Epithelial cell of esophagus (primary cell): ENCODE measurements around the gene SEMA4D.

Experiments used
- DNase-seq: peaks from one replicate; pipeline ENCODE4 v3.0.0; 2010; ENCODE audit warnings: low read depth
- H3K4me3 ChIP-seq: 2 replicates; pipeline ENCODE4 v1.5.1; 2011; ENCODE audit warnings: mild to moderate bottlenecking, low read length, control low read depth
- CTCF ChIP-seq: IDR thresholded peaks from 2 replicates; pipeline ENCODE4 v1.5.1; 2011; ENCODE audit warnings: low read depth, mild to moderate bottlenecking, low read length, control low read depth, inconsistent platforms; ENCODE audit not compliant: insufficient read depth; ENCODE audit errors: missing control alignments

The SEMA4D gene

GRCh38 chr9:89366711-89367110, 131.2 kb downstream of the SEMA4D start:
- TF ChIP-seq CTCF = no peak
- no peak for DNase-seq
- H3K4me3 ChIP-seq = no peak overlapping the region

DNA sequence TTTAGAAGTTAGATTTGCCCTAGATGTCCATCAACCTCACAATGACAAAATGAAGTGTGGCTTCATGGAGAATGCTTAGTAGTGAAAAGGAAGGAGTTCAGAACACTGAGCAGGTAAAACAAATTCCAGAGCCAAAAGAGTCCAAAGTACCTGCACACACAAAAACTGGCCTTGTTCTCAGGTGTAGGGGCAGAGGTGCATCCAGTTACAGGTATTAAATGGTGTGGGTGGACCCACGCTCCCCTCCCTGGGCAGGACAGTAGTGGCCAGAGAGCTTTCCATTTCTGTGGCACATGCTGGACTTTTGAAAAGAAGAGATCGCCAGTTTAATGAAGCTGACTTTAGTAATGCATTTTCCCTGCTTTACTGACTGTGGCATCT, 132.4 kb downstream of the SEMA4D start:
- no peak overlapping the region for H3K4me3 ChIP-seq
- DNase-seq = no peak
- TF ChIP-seq CTCF = no peak

DNA sequence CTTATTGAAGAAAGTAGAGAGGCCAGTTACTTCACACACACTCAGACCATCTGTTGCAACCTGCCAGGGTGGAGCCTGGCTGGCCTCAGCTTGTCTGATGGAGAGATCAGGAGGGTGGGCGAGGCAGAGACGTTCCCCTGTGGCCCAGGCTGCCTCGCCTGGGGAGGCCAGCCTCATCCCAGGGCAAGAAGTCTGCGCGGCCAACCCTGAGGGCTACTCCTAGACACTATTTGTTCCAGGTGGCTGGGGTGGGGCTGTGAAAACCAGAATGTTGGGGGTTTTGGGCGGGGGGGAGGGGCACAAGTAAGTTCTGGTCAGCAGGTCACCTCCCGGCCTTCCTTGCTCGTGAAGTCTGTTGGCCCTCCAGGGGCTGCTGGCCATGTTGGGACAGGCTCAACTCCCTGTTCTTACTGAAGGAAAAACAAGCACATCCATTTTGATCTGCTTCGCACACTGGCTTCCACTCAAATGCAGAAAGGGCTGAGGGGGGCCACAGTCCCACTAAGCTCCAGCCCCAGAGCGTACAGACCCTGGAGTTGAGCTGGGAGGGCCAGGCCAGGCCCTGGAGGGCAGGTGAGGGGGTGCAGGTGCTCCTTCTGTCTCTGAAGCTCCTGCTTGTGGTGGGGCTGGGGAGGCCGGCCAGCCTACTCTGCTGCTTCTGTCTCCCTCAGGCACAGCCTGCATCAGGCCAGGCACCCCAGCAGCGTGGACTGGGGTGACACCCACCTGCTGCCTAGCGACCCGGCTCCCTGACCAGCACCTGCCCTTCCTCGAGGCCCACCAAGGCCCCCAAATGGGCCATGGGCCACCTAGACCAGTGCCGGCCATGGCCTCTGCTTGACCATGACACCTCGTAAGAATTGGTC, 133.0 kb downstream of the SEMA4D start:
- no peak overlapping the region for H3K4me3 ChIP-seq
- peak; percentile 55 for DNase-seq
- no peak for TF ChIP-seq CTCF

GRCh38 chr9:89363921-89364665, 133.8 kb downstream of the SEMA4D start:
- H3K4me3 ChIP-seq = no peak overlapping the region
- TF ChIP-seq CTCF = no peak
- no peak for DNase-seq

DNA sequence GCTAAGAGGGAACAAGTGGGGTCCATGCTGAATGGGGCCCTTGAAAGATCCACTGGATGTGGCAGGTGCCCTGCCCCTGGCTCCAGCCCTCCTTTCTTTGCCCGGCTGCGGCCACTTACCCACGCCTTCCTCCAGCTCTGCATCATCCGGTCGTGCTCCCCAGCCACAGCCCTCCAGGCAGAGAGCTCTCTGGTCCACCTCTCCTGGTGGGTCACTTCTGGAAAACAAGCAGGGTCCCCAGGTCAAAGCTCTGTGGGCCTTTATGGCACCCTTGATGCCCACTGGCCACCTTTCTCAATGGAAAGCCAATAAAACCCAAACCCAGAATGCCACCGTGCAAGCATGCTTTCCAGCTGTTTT, 134.6 kb downstream of the SEMA4D start:
- TF ChIP-seq CTCF = no peak
- no peak overlapping the region for H3K4me3 ChIP-seq
- DNase-seq = no peak

- TF ChIP-seq CTCF = no peak
- H3K4me3 ChIP-seq = no peak overlapping the region
- no peak for DNase-seq
Measured at GRCh38 chr9:89362647-89363310, 135.1 kb downstream of the SEMA4D start.
